Measurements from ENCODE around the gene ALDH1A3.
A peak's percentile ranks its signal among the peaks of the same experiment; 100 is the strongest.
"Not testable (repeated sequence)": the region's sequence is repeated elsewhere in the genome, so short reads cannot be mapped to it uniquely, and the experiment has no call there.

The ALDH1A3 gene

GRCh38 chr15:100879464-100880138, at the start of gene ALDH1A3:
Gene ALDH1A3, plus strand, starts transcription at chr15:100879831. Its CDS starts 77 bp downstream, at chr15:100879908.
- peak in 1 of 2 experiments; percentile 15 for DNase-seq (ENCODE audit: low read depth in 2 of 2)

GRCh38 chr15:100831467-100831866, 48.2 kb upstream of the ALDH1A3 start:
- no peak for DNase-seq (ENCODE audit: low read depth in 2 of 2)

- DNase-seq (ENCODE audit: low read depth in 2 of 2), result no peak
Measured at GRCh38 chr15:100832149-100832942, 47.3 kb upstream of the ALDH1A3 start.

GRCh38 chr15:100833417-100834389, 45.9 kb upstream of the ALDH1A3 start:
- no peak for DNase-seq (ENCODE audit: low read depth in 2 of 2)

- DNase-seq (ENCODE audit: low read depth in 2 of 2), result no peak
Measured at GRCh38 chr15:100834731-100835130, 44.9 kb upstream of the ALDH1A3 start.

GRCh38 chr15:100835636-100836035, 44.0 kb upstream of the ALDH1A3 start:
- no peak for DNase-seq (ENCODE audit: low read depth in 2 of 2)

GRCh38 chr15:100836501-100836900, 43.1 kb upstream of the ALDH1A3 start:
- no peak for DNase-seq (ENCODE audit: low read depth in 2 of 2)

- DNase-seq (ENCODE audit: low read depth in 2 of 2), result no peak
Measured at GRCh38 chr15:100841426-100841825, 38.2 kb upstream of the ALDH1A3 start.

GRCh38 chr15:100842756-100843730, 36.6 kb upstream of the ALDH1A3 start:
- no peak for DNase-seq (ENCODE audit: low read depth in 2 of 2)

- DNase-seq (ENCODE audit: low read depth in 2 of 2), result no peak
Measured at GRCh38 chr15:100844167-100844566, 35.5 kb upstream of the ALDH1A3 start.

- DNase-seq (ENCODE audit: low read depth in 2 of 2), result no peak
Measured at GRCh38 chr15:100844778-100845177, 34.9 kb upstream of the ALDH1A3 start.

- no peak for DNase-seq (ENCODE audit: low read depth in 2 of 2)
Measured at GRCh38 chr15:100847194-100847593, 32.4 kb upstream of the ALDH1A3 start.

- peak in 1 of 2 experiments; percentile 32 for DNase-seq (ENCODE audit: low read depth in 2 of 2)
Measured at GRCh38 chr15:100849021-100849854, 30.4 kb upstream of the ALDH1A3 start.

GRCh38 chr15:100849855-100850218, 29.8 kb upstream of the ALDH1A3 start:
- DNase-seq (ENCODE audit: low read depth in 2 of 2), result no peak

- not testable (repeated sequence) for DNase-seq (ENCODE audit: low read depth in 2 of 2)
Measured at GRCh38 chr15:100851428-100852015, 28.1 kb upstream of the ALDH1A3 start.

GRCh38 chr15:100852630-100853029, 27.0 kb upstream of the ALDH1A3 start:
- no peak for DNase-seq (ENCODE audit: low read depth in 2 of 2)

- DNase-seq (ENCODE audit: low read depth in 2 of 2), result no peak
Measured at GRCh38 chr15:100853676-100854440, 25.8 kb upstream of the ALDH1A3 start.

- DNase-seq (ENCODE audit: low read depth in 2 of 2), result no peak
Measured at GRCh38 chr15:100856867-100857266, 22.8 kb upstream of the ALDH1A3 start.

- DNase-seq (ENCODE audit: low read depth in 2 of 2), result no peak
Measured at GRCh38 chr15:100858294-100858693, 21.3 kb upstream of the ALDH1A3 start.

All from stimulated activated CD4-positive, alpha-beta T cell treated with anti-CD3 and anti-CD28 coated beads, Interleukin-12 subunit alpha, Interleukin-12 subunit beta, amount 100 ng/mL, for 24 hours (primary cell).